Panc1 (cell line): ENCODE results near the gene ADAMTS2. TPM values are rescaled to one million over a fixed set of nuclear protein-coding genes. Genes with fewer than 3 reads are reported as not detected.

Experiments used
- ATAC-seq: fragments of 200-7000 bp; cut with Tn5 transposase; 2 replicates; pipeline ENCODE4 v1.9.1; 2020; ENCODE audit warnings: mild to moderate bottlenecking, moderate library complexity
- BruUV-seq: library from RNA; stranded (reverse); fragments of 400-500 nt; replicated peaks from 2 replicates; lab custom pipeline; 2021; lab: Mats Ljungman, UMichigan
- CTCF ChIA-PET: fragments of 300-600 bp; sonication (Branson Sonifier 250); formaldehyde crosslinking; loops from one replicate; lab custom pipeline; 2022; ENCODE audit warnings: antibody characterized with exemption; lab: Charles Lee
- POLR2A ChIA-PET: fragments of 300-600 bp; sonication (Branson Sonifier 250); formaldehyde crosslinking; loops from one replicate; lab custom pipeline; 2022; ENCODE audit warnings: antibody characterized with exemption; lab: Charles Lee
- DNase-seq: peaks from one replicate; pipeline ENCODE4 v3.0.0-alpha.2; 2010; ENCODE audit warnings: low read depth, low spot score
- H3K27ac ChIP-seq: 2 replicates; pipeline ENCODE4 v1.5.1; 2011; ENCODE audit warnings: mild to moderate bottlenecking, low read length, inconsistent platforms
- H3K27me3 ChIP-seq: fragments of 200-500 bp; sonication (Bioruptor generic); 2 replicates; pipeline ENCODE4 v1.6.0; 2014; ENCODE audit warnings: low read length, inconsistent platforms; ENCODE audit not compliant: control insufficient read depth, insufficient read depth
- H3K36me3 ChIP-seq: fragments of 200-500 bp; sonication (Bioruptor generic); 2 replicates; pipeline ENCODE4 v1.5.1; 2014; ENCODE audit warnings: inconsistent platforms, mild to moderate bottlenecking, low read length, moderate library complexity; ENCODE audit not compliant: control insufficient read depth, insufficient read depth
- H3K4me1 ChIP-seq: 2 replicates; pipeline ENCODE4 v1.5.1; 2011; ENCODE audit warnings: inconsistent platforms, mild to moderate bottlenecking, low read length, moderate library complexity; ENCODE audit not compliant: control insufficient read depth, insufficient read depth
- H3K4me3 ChIP-seq, 2 experiments: 2 replicates each; pipeline ENCODE4 v1.5.1; 2011 to 2012; ENCODE audit warnings: low read depth in 2 of 2, low read length in 2 of 2, mild to moderate bottlenecking in 2 of 2, inconsistent platforms in 1 of 2, moderate library complexity in 1 of 2
- H3K9me3 ChIP-seq: fragments of 200-500 bp; sonication (Bioruptor generic); 2 replicates; pipeline ENCODE4 v1.5.1; 2014; ENCODE audit warnings: low read depth, mild to moderate bottlenecking, inconsistent platforms, low read length, moderate library complexity; ENCODE audit not compliant: control insufficient read depth, insufficient read depth
- CTCF ChIP-seq: fragments of 450-650 bp; IDR thresholded peaks from 2 replicates; pipeline ENCODE4 v1.5.1; 2017; ENCODE audit warnings: mild to moderate bottlenecking
- POLR2AphosphoS5 ChIP-seq: IDR thresholded peaks from 2 replicates; pipeline ENCODE4 v1.6.1; 2012; ENCODE audit warnings: mild to moderate bottlenecking, low read depth, low read length, moderate library complexity
- SIN3A ChIP-seq: IDR thresholded peaks from 2 replicates; pipeline ENCODE4 v1.6.1; 2012; ENCODE audit warnings: low read depth, mild to moderate bottlenecking, low read length, moderate library complexity, borderline replicate concordance; ENCODE audit not compliant: insufficient read depth
- TCF7L2 ChIP-seq: IDR thresholded peaks from 2 replicates; pipeline ENCODE4 v1.6.1; 2011; ENCODE audit warnings: mild to moderate bottlenecking, low read depth, low read length, inconsistent platforms
- in situ Hi-C: cut with HindIII; loops from 2 replicates; pipeline ENCODE4 v1.10.0; 2016; ENCODE audit warnings: low sequenced_read_pairs, low pct_unique_long_range_greater_than_20kb
- intact Hi-C: fragments of 100-400 bp; cut with micrococcal nuclease; formaldehyde crosslinking; loops from one replicate; pipeline ENCODE4 v1.10.0; 2022; ENCODE audit not compliant: unreplicated experiment
- total RNA-seq: library from RNA; stranded (reverse); gene quantifications from one replicate; pipeline ENCODE4 v1.2.1, GENCODE V29; 2021; ENCODE audit not compliant: unreplicated experiment
- TF ChIP-seq, protein P1 (sequence below), 2 experiments: IDR thresholded peaks; 2 replicates each; pipeline ENCODE4 v1.6.1; 2011 to 2012; ENCODE audit warnings: low read depth in 2 of 2, control low read depth in 1 of 2, low read length in 1 of 2, mild to moderate bottlenecking in 1 of 2, moderate library complexity in 1 of 2; ENCODE audit not compliant: insufficient read depth in 1 of 2

Gene ADAMTS2
- total RNA-seq, 1 experiment from 2014 or later, result 0.13 TPM

GRCh38 chr5:179089502-179089901, 255.8 kb downstream of the ADAMTS2 start:
- no peak overlapping the region for H3K4me3 ChIP-seq
- H3K27me3 ChIP-seq, result no peaks in the 10 kb centered on the region
- H3K9me3 ChIP-seq, result peaks cover 24% of the 10 kb centered on the region; the same call in 1 of the 2 replicates
- DNase-seq (no peak), ATAC-seq (no peak)
- intact Hi-C loops, result no loop called here
- ChIA-PET CTCF (no interaction called here), POLR2A (no interaction called here)
- TF ChIP-seq TCF7L2, result no peak
- no peak for TF ChIP-seq SIN3A
- TF ChIP-seq, protein P1, sequence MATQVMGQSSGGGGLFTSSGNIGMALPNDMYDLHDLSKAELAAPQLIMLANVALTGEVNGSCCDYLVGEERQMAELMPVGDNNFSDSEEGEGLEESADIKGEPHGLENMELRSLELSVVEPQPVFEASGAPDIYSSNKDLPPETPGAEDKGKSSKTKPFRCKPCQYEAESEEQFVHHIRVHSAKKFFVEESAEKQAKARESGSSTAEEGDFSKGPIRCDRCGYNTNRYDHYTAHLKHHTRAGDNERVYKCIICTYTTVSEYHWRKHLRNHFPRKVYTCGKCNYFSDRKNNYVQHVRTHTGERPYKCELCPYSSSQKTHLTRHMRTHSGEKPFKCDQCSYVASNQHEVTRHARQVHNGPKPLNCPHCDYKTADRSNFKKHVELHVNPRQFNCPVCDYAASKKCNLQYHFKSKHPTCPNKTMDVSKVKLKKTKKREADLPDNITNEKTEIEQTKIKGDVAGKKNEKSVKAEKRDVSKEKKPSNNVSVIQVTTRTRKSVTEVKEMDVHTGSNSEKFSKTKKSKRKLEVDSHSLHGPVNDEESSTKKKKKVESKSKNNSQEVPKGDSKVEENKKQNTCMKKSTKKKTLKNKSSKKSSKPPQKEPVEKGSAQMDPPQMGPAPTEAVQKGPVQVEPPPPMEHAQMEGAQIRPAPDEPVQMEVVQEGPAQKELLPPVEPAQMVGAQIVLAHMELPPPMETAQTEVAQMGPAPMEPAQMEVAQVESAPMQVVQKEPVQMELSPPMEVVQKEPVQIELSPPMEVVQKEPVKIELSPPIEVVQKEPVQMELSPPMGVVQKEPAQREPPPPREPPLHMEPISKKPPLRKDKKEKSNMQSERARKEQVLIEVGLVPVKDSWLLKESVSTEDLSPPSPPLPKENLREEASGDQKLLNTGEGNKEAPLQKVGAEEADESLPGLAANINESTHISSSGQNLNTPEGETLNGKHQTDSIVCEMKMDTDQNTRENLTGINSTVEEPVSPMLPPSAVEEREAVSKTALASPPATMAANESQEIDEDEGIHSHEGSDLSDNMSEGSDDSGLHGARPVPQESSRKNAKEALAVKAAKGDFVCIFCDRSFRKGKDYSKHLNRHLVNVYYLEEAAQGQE (IDR thresholded peaks at IDR 0.05; ENCODE audit: insufficient read depth in 1 of 2, low read depth in 2 of 2, low read length in 1 of 2), result no peak
- no peak for TF ChIP-seq CTCF
- no peak for TF ChIP-seq POLR2AphosphoS5
- H3K4me1 ChIP-seq, result no peaks in the 10 kb centered on the region
- in situ Hi-C loops, result no loop called here
- BruUV-seq, result no TSS peak
- no peaks in the 10 kb centered on the region for H3K36me3 ChIP-seq
- no peak overlapping the region for H3K27ac ChIP-seq

GRCh38 chr5:179080724-179081123, 264.5 kb downstream of the ADAMTS2 start:
- BruUV-seq, result no TSS peak
- DNase-seq (no peak), ATAC-seq (no peak)
- H3K4me3 ChIP-seq, result no peak overlapping the region
- intact Hi-C loops, result no loop called here
- no peaks in the 10 kb centered on the region for H3K27me3 ChIP-seq
- TF ChIP-seq POLR2AphosphoS5 (no peak), TCF7L2 (no peak), CTCF (no peak), SIN3A (no peak)
- TF ChIP-seq, protein P1 (IDR thresholded peaks at IDR 0.05; ENCODE audit: insufficient read depth in 1 of 2, low read depth in 2 of 2, low read length in 1 of 2), result no peak
- H3K4me1 ChIP-seq, result no peaks in the 10 kb centered on the region
- H3K27ac ChIP-seq, result no peak overlapping the region
- in situ Hi-C loops, result no loop called here
- peaks cover 79% of the 10 kb centered on the region for H3K9me3 ChIP-seq
- CTCF ChIA-PET, result no interaction called here
- POLR2A ChIA-PET, result no interaction called here
- no peaks in the 10 kb centered on the region; the same call in 1 of the 2 replicates for H3K36me3 ChIP-seq
